Sigmoid colon (tissue), 7 donors: ENCODE measurements around the gene SRPX. TPM values are rescaled to one million over a fixed set of nuclear protein-coding genes. Genes with fewer than 3 reads are reported as not detected.
A peak's percentile ranks its signal among the peaks of the same experiment; 100 is the strongest.

Source experiments
- DNase-seq: peaks from one replicate; pipeline ENCODE4 v3.0.0-alpha.2; 2019
- H3K27ac ChIP-seq, 4 donors: fragments of 200-600 bp; sonication (generic); one replicate each; pipeline ENCODE4 v1.5.1; 2016 to 2019; ENCODE audit warnings: mild to moderate bottlenecking in 1 of 4
- H3K27me3 ChIP-seq, 3 donors: fragments of 200-600 bp; sonication (generic); one replicate each; pipeline ENCODE4 v1.5.1; 2019; ENCODE audit warnings: mild to moderate bottlenecking in 1 of 3
- H3K36me3 ChIP-seq, 4 donors: fragments of 200-600 bp; sonication (generic); one replicate each; pipeline ENCODE4 v1.5.1; 2016 to 2019
- H3K4me1 ChIP-seq, 4 donors: fragments of 200-600 bp; sonication (generic); one replicate each; pipeline ENCODE4 v1.5.1; 2017 to 2019
- H3K4me3 ChIP-seq, 4 donors: fragments of 200-600 bp; sonication (generic); one replicate each; pipeline ENCODE4 v1.5.1; 2017 to 2019; ENCODE audit warnings: mild to moderate bottlenecking in 2 of 4, moderate library complexity in 1 of 4
- H3K9me3 ChIP-seq, 4 donors: fragments of 200-600 bp in 3 of 4; sonication (generic) in 3 of 4; one replicate each; pipeline versions ENCODE4 v1.5.1 to v1.6.1; 2013 to 2019
- EP300 ChIP-seq, 4 donors: sonication (generic); formaldehyde crosslinking; IDR thresholded peaks; one replicate each; pipeline ENCODE4 v1.6.1; 2017; ENCODE audit warnings: antibody characterized with exemption in 4 of 4
- POLR2A ChIP-seq, 2 donors: fragments of 450-650 bp; IDR thresholded peaks; one replicate each; pipeline ENCODE4 v1.6.1; 2016; ENCODE audit warnings: antibody characterized with exemption in 2 of 2, mild to moderate bottlenecking in 2 of 2, moderate library complexity in 2 of 2
- POLR2AphosphoS5 ChIP-seq, 4 donors: sonication (generic); formaldehyde crosslinking; IDR thresholded peaks; one replicate each; pipeline ENCODE4 v1.6.1; 2017; ENCODE audit warnings: antibody characterized with exemption in 4 of 4
- WGBS, 2 donors: extraction: QIAGEN DNeasy Blood & Tissue Kit; methylation state at CpG; one replicate each; pipeline ENCODE4 v1.1.7; 2013; 5-methylcytosine and 5-hydroxymethylcytosine counted together
- intact Hi-C: fragments of 100-400 bp; cut with DNase I; formaldehyde crosslinking; loops from one replicate; pipeline ENCODE4 v1.15.1; 2023
- polyA plus RNA-seq, 3 donors: library from polyadenylated mRNA; stranded (reverse); fragments of 200-250 nt; gene quantifications; one replicate each; pipeline ENCODE4 v1.2.3, GENCODE V29; 2013
- total RNA-seq, 4 donors: library from RNA; depleted of rRNA; stranded (reverse); fragments of >200 nt; gene quantifications; one replicate each; pipeline ENCODE4 v1.1.0, GENCODE V29; 2016
- TF ChIP-seq, protein P1 (sequence below), 4 experiments: fragments of 450-650 bp in 3 of 4; fragments of 200-600 bp in 1 of 4; IDR thresholded peaks; one replicate each; pipeline ENCODE4 v1.5.1; 2016 to 2019; ENCODE audit warnings: antibody characterized with exemption in 4 of 4, mild to moderate bottlenecking in 3 of 4, moderate library complexity in 2 of 4
- donor health status: healthy with polysubstance abuse.
- donor health status: Bipolar disorder and iron deficiency.
- donor health status: healthy.

Gene SRPX
- total and polyA plus RNA-seq, 7 donors = 12.0 to 169 (median 134) TPM

DNA sequence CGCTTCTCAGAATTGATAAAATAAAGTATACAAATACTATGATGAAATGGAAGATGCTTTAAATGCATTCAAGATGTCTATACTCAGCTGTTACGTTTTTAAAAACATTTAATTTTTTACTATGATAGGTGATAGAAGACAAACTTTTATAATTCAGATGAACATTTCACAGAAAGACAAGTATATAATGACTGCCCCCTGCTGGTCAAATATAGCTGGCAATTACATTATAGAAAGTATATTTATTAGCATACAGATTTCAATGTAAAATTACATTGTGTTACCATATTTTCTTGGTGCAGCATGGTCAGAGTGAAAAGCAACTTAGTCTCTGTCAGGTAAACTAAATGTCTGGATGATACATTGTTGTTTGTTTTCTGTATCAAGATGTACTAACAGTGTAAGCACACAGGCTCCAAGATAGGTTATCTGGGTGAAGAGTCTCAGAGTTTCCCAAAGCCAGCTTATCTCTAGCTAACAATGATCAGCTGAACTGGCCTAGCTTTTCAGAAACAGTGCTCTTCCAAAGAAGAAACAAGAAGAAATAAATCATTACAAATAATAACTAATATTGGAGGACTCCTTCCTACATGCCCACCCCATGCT is 54.1 kb downstream of the SRPX start:
- intact Hi-C loops = loop anchor here (5.0 kb wide), 1 partner anchor 419 kb away; no protein-coding TSS in a partner anchor
- Histone ChIP-seq H3K4me1 (no peaks in the 10 kb centered on the region), H3K36me3 (peaks cover 0 to 22% (median 3%) of the 10 kb centered on the region in 4 donors), H3K9me3 (no peaks in the 10 kb centered on the region), H3K27ac (no peak overlapping the region), H3K4me3 (no peak overlapping the region), H3K27me3 (no peaks in the 10 kb centered on the region)
- no peak for TF ChIP-seq EP300 (IDR thresholded peaks at IDR 0.05)
- TF ChIP-seq, protein P1, sequence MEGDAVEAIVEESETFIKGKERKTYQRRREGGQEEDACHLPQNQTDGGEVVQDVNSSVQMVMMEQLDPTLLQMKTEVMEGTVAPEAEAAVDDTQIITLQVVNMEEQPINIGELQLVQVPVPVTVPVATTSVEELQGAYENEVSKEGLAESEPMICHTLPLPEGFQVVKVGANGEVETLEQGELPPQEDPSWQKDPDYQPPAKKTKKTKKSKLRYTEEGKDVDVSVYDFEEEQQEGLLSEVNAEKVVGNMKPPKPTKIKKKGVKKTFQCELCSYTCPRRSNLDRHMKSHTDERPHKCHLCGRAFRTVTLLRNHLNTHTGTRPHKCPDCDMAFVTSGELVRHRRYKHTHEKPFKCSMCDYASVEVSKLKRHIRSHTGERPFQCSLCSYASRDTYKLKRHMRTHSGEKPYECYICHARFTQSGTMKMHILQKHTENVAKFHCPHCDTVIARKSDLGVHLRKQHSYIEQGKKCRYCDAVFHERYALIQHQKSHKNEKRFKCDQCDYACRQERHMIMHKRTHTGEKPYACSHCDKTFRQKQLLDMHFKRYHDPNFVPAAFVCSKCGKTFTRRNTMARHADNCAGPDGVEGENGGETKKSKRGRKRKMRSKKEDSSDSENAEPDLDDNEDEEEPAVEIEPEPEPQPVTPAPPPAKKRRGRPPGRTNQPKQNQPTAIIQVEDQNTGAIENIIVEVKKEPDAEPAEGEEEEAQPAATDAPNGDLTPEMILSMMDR (IDR thresholded peaks at IDR 0.05) = peak in 2 of 4 experiments; percentile 24 to 43
- no peak for DNase-seq
- 47 to 55% methylated on average over 2 of the region's 2 CpGs for WGBS, 2 donors

DNA sequence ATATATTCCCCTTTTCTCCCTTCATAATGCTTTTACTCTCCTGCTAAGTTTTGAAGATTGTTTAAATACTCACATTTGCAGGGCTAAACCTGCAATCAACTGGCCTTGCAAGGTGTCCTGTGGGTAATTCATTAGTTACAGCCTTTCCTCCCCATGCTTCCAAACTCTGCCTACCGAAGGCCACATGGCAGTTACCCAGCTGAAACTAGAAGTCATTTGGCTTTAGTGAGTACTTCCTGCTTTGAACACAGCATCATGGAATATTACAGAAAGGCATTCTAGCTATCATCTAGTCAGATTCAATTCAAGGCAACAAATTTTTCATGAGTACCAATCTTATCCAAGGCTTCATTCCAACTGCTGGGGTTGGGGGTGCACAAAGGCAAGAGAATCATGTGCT is 55.6 kb downstream of the SRPX start:
- no peak overlapping the region for H3K27ac ChIP-seq
- DNase-seq = no peak
- no peak overlapping the region for H3K4me3 ChIP-seq
- intact Hi-C loops = loop anchor here (5.0 kb wide), 1 partner anchor 418 kb away; no protein-coding TSS in a partner anchor
- WGBS, 2 donors = 36 to 62% methylated on average over 1 of the region's 1 CpG
- TF ChIP-seq, protein P1 (IDR thresholded peaks at IDR 0.05) = no peak
- TF ChIP-seq POLR2AphosphoS5 (IDR thresholded peaks at IDR 0.05) (no peak), POLR2A (IDR thresholded peaks at IDR 0.05) (no peak), EP300 (IDR thresholded peaks at IDR 0.05) (no peak)
- no peaks in the 10 kb centered on the region for H3K4me1 ChIP-seq
- H3K9me3 ChIP-seq = no peaks in the 10 kb centered on the region
- H3K36me3 ChIP-seq = peaks cover 0 to 26% (median under 1%) of the 10 kb centered on the region in 4 donors
- no peaks in the 10 kb centered on the region for H3K27me3 ChIP-seq

DNA sequence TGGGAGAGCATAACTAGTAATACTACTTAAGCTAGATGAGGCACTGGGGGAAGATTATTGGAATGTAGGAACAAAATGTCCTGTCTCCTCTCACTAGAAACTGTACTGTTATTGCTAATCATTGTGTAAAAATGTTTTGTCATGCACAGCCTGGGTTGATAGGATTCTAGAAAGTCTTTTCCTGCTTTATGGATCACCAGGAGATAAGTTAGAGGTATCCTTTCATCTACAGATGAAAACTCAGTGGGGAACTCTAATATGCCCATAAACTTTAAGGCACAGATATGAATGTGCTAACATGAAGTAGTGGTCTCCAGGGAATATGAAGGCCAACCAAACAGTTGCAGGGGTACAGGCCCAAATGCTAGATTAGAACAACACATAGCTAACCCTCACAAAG is 57.5 kb downstream of the SRPX start:
- Histone ChIP-seq H3K27ac (no peak overlapping the region), H3K27me3 (no peaks in the 10 kb centered on the region), H3K36me3 (peaks cover 0 to 36% (median 3%) of the 10 kb centered on the region in 4 donors), H3K4me1 (no peaks in the 10 kb centered on the region), H3K4me3 (no peak overlapping the region), H3K9me3 (no peaks in the 10 kb centered on the region)
- no peak for TF ChIP-seq EP300 (IDR thresholded peaks at IDR 0.05)
- no peak for TF ChIP-seq POLR2A (IDR thresholded peaks at IDR 0.05)
- no peak for TF ChIP-seq POLR2AphosphoS5 (IDR thresholded peaks at IDR 0.05)
- TF ChIP-seq, protein P1 (IDR thresholded peaks at IDR 0.05) = no peak
- DNase-seq = no peak
- intact Hi-C loops = no loop called here

DNA sequence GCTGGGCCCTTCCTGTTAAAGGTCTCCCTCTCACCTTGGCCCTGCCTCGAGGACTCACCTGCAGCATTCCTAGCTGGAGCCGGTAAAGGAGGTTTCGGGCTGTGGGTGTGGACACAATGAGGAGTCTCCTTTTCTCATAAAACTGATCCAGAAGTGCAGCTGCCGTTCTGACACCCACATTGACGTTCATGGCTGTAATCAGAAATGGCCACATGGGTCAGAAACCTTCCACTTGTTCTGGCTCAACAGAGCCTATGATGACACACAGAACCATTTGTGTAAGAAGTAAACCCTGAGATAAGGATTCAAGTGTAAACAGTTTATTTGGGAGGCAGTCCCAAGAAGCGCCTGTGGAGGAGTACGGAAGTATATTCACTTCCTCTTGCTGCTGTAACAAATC is 63.8 kb downstream of the SRPX start:
- intact Hi-C loops = no loop called here
- H3K4me3 ChIP-seq = no peak overlapping the region
- no peak overlapping the region for H3K27ac ChIP-seq
- no peaks in the 10 kb centered on the region for H3K9me3 ChIP-seq
- H3K27me3 ChIP-seq = no peaks in the 10 kb centered on the region
- H3K4me1 ChIP-seq = no peaks in the 10 kb centered on the region
- no peak for DNase-seq
- H3K36me3 ChIP-seq = peaks cover 0 to 29% (median 5%) of the 10 kb centered on the region in 4 donors
- 27 to 69% methylated on average over 7 of the region's 7 CpGs for WGBS, 2 donors
- no peak for TF ChIP-seq POLR2A (IDR thresholded peaks at IDR 0.05)
- TF ChIP-seq, protein P1 (IDR thresholded peaks at IDR 0.05) = no peak
- no peak for TF ChIP-seq POLR2AphosphoS5 (IDR thresholded peaks at IDR 0.05)
- no peak for TF ChIP-seq EP300 (IDR thresholded peaks at IDR 0.05)

DNA sequence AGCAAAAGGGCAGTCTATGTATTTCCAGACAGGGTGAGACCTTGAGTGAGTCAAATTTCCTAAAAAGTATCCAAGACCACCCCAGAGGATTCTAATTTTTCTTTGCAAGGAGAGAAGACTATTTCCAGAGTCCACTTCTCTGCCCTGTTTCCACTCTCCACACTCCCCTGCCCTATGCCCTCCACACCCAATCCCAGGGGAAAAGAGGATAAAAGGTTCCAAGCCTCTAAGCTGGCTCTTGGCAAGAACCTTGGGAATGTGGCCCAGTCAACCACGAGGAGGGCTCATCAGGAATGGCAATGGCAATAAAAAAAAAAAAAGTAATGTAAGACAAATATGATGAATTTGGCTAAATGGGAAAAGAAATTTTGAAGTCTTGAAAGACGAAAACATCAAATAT is 65.9 kb downstream of the SRPX start:
- WGBS, 2 donors = 54 to 71% methylated on average over 2 of the region's 2 CpGs
- no peaks in the 10 kb centered on the region for H3K27me3 ChIP-seq
- peaks cover 0 to 17% (median 4%) of the 10 kb centered on the region in 4 donors for H3K36me3 ChIP-seq
- TF ChIP-seq POLR2AphosphoS5 (IDR thresholded peaks at IDR 0.05) = no peak
- TF ChIP-seq POLR2A (IDR thresholded peaks at IDR 0.05) = no peak
- TF ChIP-seq, protein P1 (IDR thresholded peaks at IDR 0.05) = no peak
- TF ChIP-seq EP300 (IDR thresholded peaks at IDR 0.05) = no peak
- no peak overlapping the region for H3K27ac ChIP-seq
- H3K9me3 ChIP-seq = no peaks in the 10 kb centered on the region
- no peaks in the 10 kb centered on the region for H3K4me1 ChIP-seq
- no peak for DNase-seq
- intact Hi-C loops = no loop called here
- no peak overlapping the region for H3K4me3 ChIP-seq
